NCI-H526 treated with DMSO at 0.1 percent for 48 hours (cell line): ENCODE results near the gene NEMP1.
"Not testable (repeated sequence)": the region's sequence is repeated elsewhere in the genome, so short reads cannot be mapped to it uniquely, and the experiment has no call there.

Experiments
- DNase-seq: peaks from one replicate; lab custom pipeline; 2025; lab: John Stamatoyannopoulos, UW

Gene NEMP1

GRCh38 chr12:57029457-57029856, 49.1 kb downstream of the NEMP1 start:
- no peak for DNase-seq

- no peak for DNase-seq
Observed at GRCh38 chr12:57027805-57028153, 50.8 kb downstream of the NEMP1 start.

DNA sequence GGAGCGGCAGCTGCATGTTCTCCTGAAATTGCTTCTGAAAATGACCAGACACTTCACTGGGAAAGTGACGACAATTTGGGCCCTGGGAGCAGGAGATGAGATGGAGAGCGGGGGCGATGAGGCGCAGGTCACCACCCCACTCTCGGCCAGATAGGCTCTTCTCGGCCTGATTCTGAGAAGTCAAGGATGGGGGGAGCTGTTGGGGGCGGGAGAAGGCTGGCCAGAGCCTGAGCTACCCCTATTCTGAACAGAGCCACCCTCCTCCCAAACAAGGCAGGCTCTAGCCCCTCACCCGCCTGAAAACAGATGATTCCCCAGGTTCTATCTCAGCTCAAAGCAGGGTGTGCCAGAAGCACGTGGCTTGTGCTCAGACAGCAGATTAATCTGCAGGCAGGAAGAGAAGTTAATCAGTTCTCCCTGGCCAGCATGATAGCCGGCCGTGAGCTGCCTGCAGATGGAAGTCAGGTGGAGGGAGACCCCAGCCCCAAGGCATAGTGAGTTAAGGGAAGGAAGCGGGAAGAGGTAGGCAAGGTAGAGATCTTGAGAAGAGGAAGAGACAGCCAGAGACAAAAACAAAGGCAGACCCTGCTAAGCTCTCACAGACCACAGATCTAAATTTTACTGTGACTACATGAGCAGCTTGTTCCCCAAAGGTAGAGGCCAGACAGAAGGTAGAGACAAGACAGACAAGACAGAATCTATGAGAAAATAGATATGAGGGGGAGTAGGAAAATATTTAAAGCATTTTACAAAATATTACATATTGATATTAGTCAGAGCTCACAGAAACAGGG, 51.4 kb downstream of the NEMP1 start:
- no peak for DNase-seq

- DNase-seq, result no peak
Observed at GRCh38 chr12:57025196-57025595, 53.4 kb downstream of the NEMP1 start.

DNA sequence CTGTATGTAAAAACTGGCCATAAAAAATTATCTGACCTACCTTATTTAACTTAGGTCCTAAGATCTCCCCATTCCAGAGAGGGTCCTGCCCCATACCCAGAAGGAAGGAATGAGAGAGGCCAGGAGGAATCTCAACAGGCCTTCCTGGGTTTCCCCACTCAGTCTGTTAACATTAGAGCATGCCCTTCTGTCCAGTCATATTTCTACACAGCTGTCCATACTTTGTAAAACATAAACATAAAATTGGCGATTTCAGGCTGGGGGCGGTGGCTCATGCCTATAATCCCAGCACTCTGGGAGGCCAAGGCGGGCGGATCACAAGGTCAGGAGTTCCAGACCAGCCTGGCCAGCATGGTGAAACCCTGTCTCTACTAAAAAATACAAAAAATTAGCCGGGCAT, 56.3 kb downstream of the NEMP1 start:
- DNase-seq, result not testable (repeated sequence)

DNA sequence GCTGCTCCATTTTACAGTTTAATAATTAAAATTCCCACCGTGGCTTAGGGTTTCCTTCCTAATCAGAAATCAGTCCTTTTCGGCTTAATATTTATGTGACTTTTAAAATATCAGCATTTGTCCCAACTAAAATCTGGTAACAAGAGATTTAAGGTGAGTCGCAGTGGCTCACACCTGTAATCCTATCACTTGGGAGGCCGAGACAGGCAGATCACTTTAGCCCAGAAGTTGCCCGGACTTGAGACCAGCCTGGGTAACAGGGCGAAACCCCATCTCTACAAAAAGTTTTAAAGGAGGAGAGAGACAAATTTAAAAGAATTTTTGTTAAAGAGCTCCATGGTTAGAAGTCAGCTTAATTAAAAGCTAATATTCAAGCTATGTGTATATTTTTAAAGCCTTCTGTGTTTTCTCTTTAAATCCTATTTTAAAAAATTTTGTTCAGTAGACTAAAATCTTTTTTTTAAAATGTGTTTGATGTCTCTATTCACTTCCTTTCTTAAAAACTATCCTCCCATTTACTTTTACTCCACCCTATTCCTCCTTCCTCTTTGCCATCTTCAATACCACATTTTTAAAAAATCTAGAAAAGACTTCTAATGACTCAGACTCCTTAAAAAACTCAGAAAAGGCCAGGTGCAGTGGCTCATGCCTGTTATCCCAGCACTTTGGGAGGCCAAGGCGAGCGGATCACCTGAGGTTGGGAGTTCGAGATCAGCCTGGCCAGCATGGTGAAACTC, 58.4 kb downstream of the NEMP1 start:
- DNase-seq, result no peak

DNA sequence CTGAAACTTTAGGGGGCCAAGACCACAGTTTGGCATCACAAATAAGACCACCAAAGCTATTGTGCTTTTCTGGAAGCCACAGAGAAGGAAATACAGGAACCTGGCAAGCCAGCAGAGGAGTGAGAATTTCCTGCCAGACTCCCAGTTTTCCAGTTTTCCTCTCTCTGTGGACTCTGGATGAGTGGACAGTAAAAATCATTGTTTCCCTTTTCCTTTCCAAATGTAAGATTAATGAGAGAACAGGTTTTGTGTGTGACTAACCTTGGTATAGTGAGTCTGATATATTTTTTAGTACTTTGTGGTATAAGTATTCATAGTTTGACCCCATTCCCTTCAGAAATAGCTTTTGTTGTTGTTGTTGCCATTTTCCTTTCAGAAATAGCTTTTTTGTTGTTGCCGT, 59.7 kb downstream of the NEMP1 start:
- DNase-seq, result no peak

GRCh38 chr12:57018353-57018752, 60.2 kb downstream of the NEMP1 start:
- DNase-seq, result not testable (repeated sequence)

GRCh38 chr12:57016348-57016747, 62.2 kb downstream of the NEMP1 start, which contains the start of gene TAC3:
Gene TAC3 (minus strand): TSS chr12:57016529. CDS start chr12:57015797, 732 bp downstream.
- no peak for DNase-seq

- no peak for DNase-seq
Observed at GRCh38 chr12:57012600-57013465, 65.8 kb downstream of the NEMP1 start.

GRCh38 chr12:57011438-57012424, 66.9 kb downstream of the NEMP1 start:
- DNase-seq, result no peak

DNA sequence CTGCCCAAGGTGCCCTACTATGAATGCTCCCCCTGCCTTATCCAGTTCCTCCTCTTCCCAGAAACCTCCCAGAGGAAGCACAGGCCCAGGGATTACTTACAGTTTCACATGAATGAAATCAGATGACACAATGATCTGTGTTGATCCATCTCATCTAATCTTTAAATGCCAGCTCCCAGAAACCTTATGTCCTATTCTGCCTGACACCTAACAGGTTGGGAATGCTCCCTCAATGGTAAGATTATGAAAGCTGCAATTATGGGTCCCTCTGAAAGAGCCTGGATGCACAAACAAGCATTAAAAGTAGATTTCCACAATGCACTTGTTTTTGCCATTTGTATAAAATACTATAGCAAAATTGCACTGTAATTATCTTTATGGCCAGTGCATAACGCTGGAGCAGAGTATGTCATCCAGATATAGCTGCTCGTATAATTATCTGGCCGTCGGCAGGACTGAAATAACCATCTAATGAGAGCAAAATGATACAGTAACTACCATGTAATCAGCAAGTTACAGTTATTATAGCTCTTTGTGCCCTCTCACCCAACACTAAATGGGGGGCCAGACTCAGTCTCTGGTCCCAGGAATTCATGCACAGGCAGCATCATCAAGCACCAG, 67.9 kb downstream of the NEMP1 start:
- no peak for DNase-seq

DNA sequence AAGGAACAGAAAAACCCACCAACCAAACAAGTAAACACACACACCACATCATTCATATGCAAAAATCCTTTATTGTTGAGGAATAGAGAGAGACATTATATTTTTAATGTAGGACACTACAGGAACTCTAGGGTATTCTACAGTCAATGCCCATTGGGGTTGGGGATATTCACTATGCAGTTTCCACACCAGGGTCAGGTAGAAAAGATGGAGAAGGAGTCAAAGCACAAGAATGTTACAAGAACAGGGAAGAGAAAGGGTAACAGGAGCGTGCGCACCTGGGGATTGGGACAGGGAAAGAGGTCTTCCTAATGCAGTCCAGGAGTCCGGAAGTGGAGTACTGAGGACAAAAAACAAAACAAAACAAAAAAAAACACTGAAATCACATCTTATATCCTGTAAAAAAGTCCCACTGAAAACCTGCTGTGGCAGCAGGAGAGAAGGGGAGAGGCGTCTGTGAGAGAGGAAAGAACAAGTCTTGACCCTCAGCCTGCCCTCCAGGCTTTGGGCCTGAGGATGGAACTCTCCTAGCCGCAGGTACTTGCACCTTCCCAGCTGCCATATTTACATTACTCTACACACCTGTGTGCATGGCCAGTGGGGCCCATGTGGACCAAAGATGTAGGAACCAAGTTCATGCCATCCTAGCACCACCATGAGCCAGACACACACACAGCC, 68.5 kb downstream of the NEMP1 start:
- no peak for DNase-seq

DNA sequence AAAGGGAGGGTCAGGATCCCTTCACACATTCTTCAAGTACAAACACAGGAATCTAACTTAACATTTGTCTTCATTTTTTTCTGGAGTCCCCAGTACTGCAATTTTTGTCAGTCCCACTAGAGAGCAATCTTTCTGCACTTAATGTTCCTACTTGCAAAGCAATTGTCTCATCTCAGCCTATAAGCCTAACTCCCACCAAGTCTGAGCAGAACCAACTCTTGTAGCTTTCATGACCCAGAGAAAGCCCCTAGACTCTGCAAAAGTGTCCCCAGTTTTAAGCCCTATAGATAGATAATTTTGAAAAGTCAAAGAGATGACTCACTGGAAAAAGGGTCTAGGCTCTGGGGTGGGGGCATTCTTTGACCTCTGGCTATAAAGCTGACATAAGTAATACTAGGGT, 70.4 kb downstream of the NEMP1 start:
- peak; percentile 62 for DNase-seq

- no peak for DNase-seq
Observed at GRCh38 chr12:57006809-57007475, 71.6 kb downstream of the NEMP1 start.

- peak; percentile 45 for DNase-seq
Observed at GRCh38 chr12:57005980-57006808, 72.4 kb downstream of the NEMP1 start, which contains the start of gene ZBTB39. Gene ZBTB39 (minus strand): TSS chr12:57006546. CDS start chr12:57004917, 1,629 bp downstream.
